Activated naive CD4-positive, alpha-beta T cell treated with anti-CD3 and anti-CD28 coated beads, Interleukin-2, amount 50 U/mL, for 72 hours (primary cell): ENCODE measurements around the gene TIMP2. TPM values are rescaled to one million over a fixed set of nuclear protein-coding genes. Genes with fewer than 3 reads are reported as not detected.
"Not testable (repeated sequence)": the region's sequence is repeated elsewhere in the genome, so short reads cannot be mapped to it uniquely, and the experiment has no call there.

Experiments
- ATAC-seq, 2 donors: fragments of 150-1000 bp; cut with Tn5 transposase; 2 replicates each; pipeline ENCODE4 v1.10.0; 2021; ENCODE audit warnings: mild to moderate bottlenecking in 2 of 2, moderate library complexity in 2 of 2
- DNase-seq, 2 donors: peaks; one replicate each; pipeline ENCODE4 v3.0.0; 2021 to 2022; ENCODE audit warnings: low spot score in 2 of 2
- H3K27ac Mint-ChIP-seq, 2 donors: one replicate each; pipeline ENCODE4 v1.8.0; 2022; ENCODE audit warnings: mild to moderate bottlenecking in 2 of 2, mixed read lengths in 2 of 2
- H3K36me3 Mint-ChIP-seq, 2 donors: one replicate each; pipeline ENCODE4 v1.8.0; 2022; ENCODE audit warnings: mixed read lengths in 2 of 2
- H3K9me3 Mint-ChIP-seq, 2 donors: one replicate each; pipeline ENCODE4 v1.8.0; 2022; ENCODE audit warnings: mixed read lengths in 2 of 2
- total RNA-seq, 2 donors: library from RNA; stranded (reverse); gene quantifications; one replicate each; pipeline ENCODE4 v1.2.3, GENCODE V29; 2022

Gene TIMP2
- total RNA-seq, result 1 to 10 TPM; 1.1 TPM

- Mint-ChIP-seq H3K36me3 (no peaks in the 10 kb centered on the region), H3K27ac (no peak within 1 kb of the TSS), H3K9me3 (no peaks in the 10 kb centered on the region)
- peak in 1 of 2 donors; percentile 71 for DNase-seq
- ATAC-seq, result peak; percentile 71 to 87
Measured at GRCh38 chr17:78925234-78925633, at the start of gene TIMP2. Gene TIMP2 (minus strand): TSS chr17:78925387. CDS start chr17:78925088, 299 bp downstream.

GRCh38 chr17:78973792-78974520 lies 48.8 kb upstream of the TIMP2 start:
- no peaks in the 10 kb centered on the region for H3K36me3 Mint-ChIP-seq
- no peaks in the 10 kb centered on the region for H3K9me3 Mint-ChIP-seq
- DNase-seq, result no peak
- H3K27ac Mint-ChIP-seq, result no peak overlapping the region
- no peak for ATAC-seq

- no peak overlapping the region for H3K27ac Mint-ChIP-seq
- no peaks in the 10 kb centered on the region for H3K9me3 Mint-ChIP-seq
- ATAC-seq, result no peak
- no peaks in the 10 kb centered on the region for H3K36me3 Mint-ChIP-seq
- no peak for DNase-seq
Measured at GRCh38 chr17:78973196-78973595, 48.0 kb upstream of the TIMP2 start.

GRCh38 chr17:78972507-78973105 lies 47.4 kb upstream of the TIMP2 start:
- peak overlapping the region in 1 of 2 donors; percentile 26 for H3K27ac Mint-ChIP-seq
- no peak for DNase-seq
- H3K9me3 Mint-ChIP-seq, result no peaks in the 10 kb centered on the region

GRCh38 chr17:78971756-78972506 lies 46.7 kb upstream of the TIMP2 start:
- H3K36me3 Mint-ChIP-seq, result no peaks in the 10 kb centered on the region
- no peaks in the 10 kb centered on the region for H3K9me3 Mint-ChIP-seq
- H3K27ac Mint-ChIP-seq, result peak overlapping the region; percentile 69 to 94
- DNase-seq (no peak), ATAC-seq (no peak)

More at GRCh38 chr17:78972507-78973105, 47.4 kb upstream of the TIMP2 start:
- no peaks in the 10 kb centered on the region for H3K36me3 Mint-ChIP-seq
- ATAC-seq, result no peak

- ATAC-seq (peak; percentile 61 to 75), DNase-seq (peak; percentile 73 to 79)
- Mint-ChIP-seq H3K9me3 (no peaks in the 10 kb centered on the region), H3K27ac (peak overlapping the region; percentile 69 to 94), H3K36me3 (no peaks in the 10 kb centered on the region)
Measured at GRCh38 chr17:78970834-78971755, 45.9 kb upstream of the TIMP2 start.

GRCh38 chr17:78969865-78970264 lies 44.7 kb upstream of the TIMP2 start:
- DNase-seq, result no peak
- H3K36me3 Mint-ChIP-seq, result no peaks in the 10 kb centered on the region

GRCh38 chr17:78967782-78968362 lies 42.7 kb upstream of the TIMP2 start:
- Mint-ChIP-seq H3K9me3 (no peaks in the 10 kb centered on the region), H3K36me3 (no peaks in the 10 kb centered on the region), H3K27ac (no peak overlapping the region)
- peak in 1 of 2 donors; percentile 27 for ATAC-seq
- DNase-seq, result no peak

More at GRCh38 chr17:78969865-78970264, 44.7 kb upstream of the TIMP2 start:
- H3K27ac Mint-ChIP-seq, result no peak overlapping the region
- no peak for ATAC-seq
- H3K9me3 Mint-ChIP-seq, result no peaks in the 10 kb centered on the region

- Mint-ChIP-seq H3K36me3 (no peaks in the 10 kb centered on the region), H3K9me3 (no peaks in the 10 kb centered on the region), H3K27ac (peak overlapping the region in 1 of 2 donors; percentile 9)
- ATAC-seq (no peak), DNase-seq (no peak)
Measured at GRCh38 chr17:78966910-78967600, 41.9 kb upstream of the TIMP2 start.

GRCh38 chr17:78966123-78966813 lies 41.1 kb upstream of the TIMP2 start:
- ATAC-seq (no peak), DNase-seq (no peak)
- H3K9me3 Mint-ChIP-seq, result no peaks in the 10 kb centered on the region
- peak overlapping the region in 1 of 2 donors; percentile 36 for H3K27ac Mint-ChIP-seq
- no peaks in the 10 kb centered on the region for H3K36me3 Mint-ChIP-seq

GRCh38 chr17:78965491-78965924 lies 40.3 kb upstream of the TIMP2 start:
- Mint-ChIP-seq H3K9me3 (no peaks in the 10 kb centered on the region), H3K36me3 (no peaks in the 10 kb centered on the region), H3K27ac (no peak overlapping the region)
- DNase-seq, result no peak
- no peak for ATAC-seq

GRCh38 chr17:78963378-78963777 lies 38.2 kb upstream of the TIMP2 start:
- ATAC-seq (no peak), DNase-seq (no peak)
- Mint-ChIP-seq H3K9me3 (no peaks in the 10 kb centered on the region), H3K27ac (no peak overlapping the region), H3K36me3 (no peaks in the 10 kb centered on the region)

GRCh38 chr17:78962984-78963348 lies 37.8 kb upstream of the TIMP2 start:
- not testable (repeated sequence) for ATAC-seq, H3K27ac Mint-ChIP-seq, H3K9me3 Mint-ChIP-seq, DNase-seq, H3K36me3 Mint-ChIP-seq

GRCh38 chr17:78962345-78962983 lies 37.3 kb upstream of the TIMP2 start:
- DNase-seq (no peak), ATAC-seq (no peak)
- no peaks in the 10 kb centered on the region for H3K9me3 Mint-ChIP-seq
- no peak overlapping the region for H3K27ac Mint-ChIP-seq
- H3K36me3 Mint-ChIP-seq, result no peaks in the 10 kb centered on the region

GRCh38 chr17:78961571-78961970 lies 36.4 kb upstream of the TIMP2 start:
- Mint-ChIP-seq H3K9me3 (no peaks in the 10 kb centered on the region), H3K27ac (no peak overlapping the region), H3K36me3 (no peaks in the 10 kb centered on the region)
- DNase-seq, result no peak
- ATAC-seq, result no peak
